22Rv1 (cell line): ENCODE results near the gene BCL11B.

Experiments used
- ZFX ChIP-seq: fragments of 450-650 bp; IDR thresholded peaks from 2 replicates; pipeline ENCODE4 v1.6.1; 2017; ENCODE audit warnings: antibody characterized with exemption, borderline replicate concordance
- TF ChIP-seq, protein P1 (sequence below): fragments of 450-650 bp; IDR thresholded peaks from 2 replicates; pipeline ENCODE4 v1.5.1; 2017; ENCODE audit warnings: mild to moderate bottlenecking

DNA sequence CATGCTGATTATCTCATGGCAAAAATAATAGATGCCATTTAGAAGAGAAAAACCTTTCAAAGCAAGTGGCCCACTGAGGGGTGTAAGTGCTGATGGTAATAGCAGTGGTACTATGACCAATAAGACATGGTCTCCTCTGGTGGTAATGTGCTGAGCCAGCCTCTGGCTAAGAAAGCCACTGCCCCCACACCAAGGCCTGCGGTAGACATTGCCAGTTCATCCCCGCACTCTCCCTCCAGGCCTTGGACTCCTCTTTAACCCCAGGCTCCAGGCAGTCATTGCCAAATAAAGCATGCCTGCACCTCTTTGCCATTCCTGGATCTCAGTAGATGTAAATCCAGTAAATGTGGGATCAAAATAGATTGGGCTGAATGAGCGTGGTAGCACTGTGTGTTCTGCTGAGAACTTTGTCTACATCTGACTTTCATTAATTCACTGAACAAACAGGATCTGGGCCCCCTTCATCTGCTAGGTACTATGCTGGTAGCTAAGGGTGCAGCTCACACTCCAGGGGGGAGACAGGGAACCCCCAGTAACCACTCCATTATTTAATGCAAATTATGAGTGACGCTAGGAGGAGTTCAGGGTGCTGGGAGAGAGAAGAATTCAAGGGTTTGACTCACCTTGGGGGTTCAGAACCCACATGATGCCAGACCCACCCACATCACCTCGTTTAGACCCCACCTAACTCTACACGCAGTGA is 89.3 kb downstream of the BCL11B start:
- TF ChIP-seq, protein P1, sequence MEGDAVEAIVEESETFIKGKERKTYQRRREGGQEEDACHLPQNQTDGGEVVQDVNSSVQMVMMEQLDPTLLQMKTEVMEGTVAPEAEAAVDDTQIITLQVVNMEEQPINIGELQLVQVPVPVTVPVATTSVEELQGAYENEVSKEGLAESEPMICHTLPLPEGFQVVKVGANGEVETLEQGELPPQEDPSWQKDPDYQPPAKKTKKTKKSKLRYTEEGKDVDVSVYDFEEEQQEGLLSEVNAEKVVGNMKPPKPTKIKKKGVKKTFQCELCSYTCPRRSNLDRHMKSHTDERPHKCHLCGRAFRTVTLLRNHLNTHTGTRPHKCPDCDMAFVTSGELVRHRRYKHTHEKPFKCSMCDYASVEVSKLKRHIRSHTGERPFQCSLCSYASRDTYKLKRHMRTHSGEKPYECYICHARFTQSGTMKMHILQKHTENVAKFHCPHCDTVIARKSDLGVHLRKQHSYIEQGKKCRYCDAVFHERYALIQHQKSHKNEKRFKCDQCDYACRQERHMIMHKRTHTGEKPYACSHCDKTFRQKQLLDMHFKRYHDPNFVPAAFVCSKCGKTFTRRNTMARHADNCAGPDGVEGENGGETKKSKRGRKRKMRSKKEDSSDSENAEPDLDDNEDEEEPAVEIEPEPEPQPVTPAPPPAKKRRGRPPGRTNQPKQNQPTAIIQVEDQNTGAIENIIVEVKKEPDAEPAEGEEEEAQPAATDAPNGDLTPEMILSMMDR, result no peak
- no peak for TF ChIP-seq ZFX
